PC-9 (cell line): ENCODE measurements around the gene VEGFB.

ENCODE experiments used
- EZH2 ChIP-seq: fragments of 200-600 bp; sonication (generic); IDR thresholded peaks from 2 replicates; pipeline ENCODE4 v1.8.0; 2017; ENCODE audit warnings: antibody characterized with exemption, low read depth
- TF ChIP-seq, protein P1 (sequence below): fragments of 200-600 bp; sonication (generic); conservative IDR thresholded peaks from 2 replicates; pipeline ENCODE4 v1.6.1; 2017; ENCODE audit warnings: mixed run types, antibody characterized with exemption, mild to moderate bottlenecking, moderate library complexity

DNA sequence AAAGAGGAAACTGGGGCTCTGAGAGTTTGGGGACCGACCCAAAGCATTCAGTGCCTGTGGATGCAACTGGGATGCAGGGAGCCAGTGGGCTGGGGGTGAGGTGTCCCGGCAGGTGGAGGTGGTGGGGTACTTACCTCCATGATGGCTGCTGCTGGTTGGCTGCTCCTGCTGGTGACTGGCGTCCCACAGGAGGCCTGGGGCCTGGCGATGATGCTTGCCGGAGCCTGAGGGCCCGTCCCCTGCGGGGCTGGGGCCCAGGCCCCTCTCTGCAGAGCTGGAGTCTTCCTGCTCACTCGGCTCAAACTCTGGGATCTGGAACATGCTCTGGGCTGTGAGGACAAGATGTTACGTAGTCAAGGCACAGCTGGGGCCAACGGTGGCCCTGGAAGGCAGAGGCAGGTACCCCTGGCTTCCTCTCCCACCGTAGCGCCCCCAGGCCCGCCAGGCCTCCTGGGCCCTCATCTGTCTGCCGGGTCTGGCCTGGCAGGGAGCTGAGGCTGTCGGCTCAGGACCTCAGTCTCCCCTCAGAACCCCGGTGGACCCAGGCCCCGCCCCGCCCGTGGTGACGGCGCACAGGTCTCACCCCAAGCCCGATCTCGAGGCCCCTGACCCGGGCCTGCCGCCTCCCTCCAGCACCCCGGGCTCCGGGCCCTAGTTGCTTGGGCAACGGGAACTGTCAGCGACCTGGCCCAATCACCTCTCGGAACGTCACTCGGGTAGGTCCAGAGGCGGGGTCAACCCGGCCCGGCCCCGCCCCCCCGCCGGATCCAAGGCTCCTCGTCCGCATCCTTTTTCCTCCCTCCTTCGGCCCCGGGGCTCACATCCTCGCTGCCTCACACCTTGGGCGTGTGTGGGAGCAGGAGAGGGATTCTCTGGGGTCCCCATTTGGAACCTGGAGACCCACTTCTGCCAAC is 49.9 kb downstream of the VEGFB start, which contains the start of gene BAD:
- TF ChIP-seq, protein P1, sequence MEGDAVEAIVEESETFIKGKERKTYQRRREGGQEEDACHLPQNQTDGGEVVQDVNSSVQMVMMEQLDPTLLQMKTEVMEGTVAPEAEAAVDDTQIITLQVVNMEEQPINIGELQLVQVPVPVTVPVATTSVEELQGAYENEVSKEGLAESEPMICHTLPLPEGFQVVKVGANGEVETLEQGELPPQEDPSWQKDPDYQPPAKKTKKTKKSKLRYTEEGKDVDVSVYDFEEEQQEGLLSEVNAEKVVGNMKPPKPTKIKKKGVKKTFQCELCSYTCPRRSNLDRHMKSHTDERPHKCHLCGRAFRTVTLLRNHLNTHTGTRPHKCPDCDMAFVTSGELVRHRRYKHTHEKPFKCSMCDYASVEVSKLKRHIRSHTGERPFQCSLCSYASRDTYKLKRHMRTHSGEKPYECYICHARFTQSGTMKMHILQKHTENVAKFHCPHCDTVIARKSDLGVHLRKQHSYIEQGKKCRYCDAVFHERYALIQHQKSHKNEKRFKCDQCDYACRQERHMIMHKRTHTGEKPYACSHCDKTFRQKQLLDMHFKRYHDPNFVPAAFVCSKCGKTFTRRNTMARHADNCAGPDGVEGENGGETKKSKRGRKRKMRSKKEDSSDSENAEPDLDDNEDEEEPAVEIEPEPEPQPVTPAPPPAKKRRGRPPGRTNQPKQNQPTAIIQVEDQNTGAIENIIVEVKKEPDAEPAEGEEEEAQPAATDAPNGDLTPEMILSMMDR: no peak
- TF ChIP-seq EZH2: no peak
